Loucy (cell line): Measurements from ENCODE around the gene CMC4.

ENCODE experiments used
- CTCF ChIP-seq: fragments of 200-600 bp; sonication (generic); conservative IDR thresholded peaks from 2 replicates; pipeline ENCODE4 v1.5.1; 2014; ENCODE audit warnings: mild to moderate bottlenecking, antibody characterized with exemption, low read length
- EZH2phosphoT487 ChIP-seq: fragments of 200-600 bp; IDR thresholded peaks from 2 replicates; pipeline ENCODE4 v1.6.1; 2018; ENCODE audit warnings: antibody characterized with exemption, mild to moderate bottlenecking, moderate library complexity, borderline replicate concordance

GRCh38 chrX:155070038-155070437 is 898 bp downstream of the CMC4 start:
- TF ChIP-seq CTCF: no peak
- TF ChIP-seq EZH2phosphoT487: no peak
